Ovary (tissue), 9 donors: ENCODE measurements around the gene HKDC1. TPM values are rescaled to one million over a fixed set of nuclear protein-coding genes. Genes with fewer than 3 reads are reported as not detected.

Experiments used
- DNase-seq, 5 donors: peaks; one replicate each; pipeline ENCODE4 v3.0.0-alpha.2; 2019 to 2020
- H3K27ac ChIP-seq, 2 donors: fragments of 200-600 bp; one replicate each; pipeline versions ENCODE4 v1.5.1 to v1.8.0; 2019 to 2022
- H3K27me3 ChIP-seq: fragments of 200-600 bp; one replicate; pipeline ENCODE4 v1.8.0; 2022
- H3K36me3 ChIP-seq: fragments of 200-600 bp; sonication (generic); one replicate; pipeline ENCODE4 v1.5.1; 2019
- H3K4me1 ChIP-seq: one replicate; pipeline ENCODE4 v1.8.1; 2013; ENCODE audit warnings: mild to moderate bottlenecking, moderate library complexity; ENCODE audit not compliant: insufficient read depth
- H3K4me3 ChIP-seq: fragments of 200-600 bp; sonication (generic); one replicate; pipeline ENCODE4 v1.5.1; 2017
- H3K9me3 ChIP-seq, 2 donors: fragments of 200-600 bp in 1 of 2; sonication (generic) in 1 of 2; one replicate each; pipeline versions ENCODE4 v1.5.1 to v1.8.1; 2013 to 2019; ENCODE audit warnings: mild to moderate bottlenecking in 1 of 2, moderate library complexity in 1 of 2
- CTCF ChIP-seq, 3 donors: fragments of 450-650 bp in 2 of 3; fragments of 200-600 bp in 1 of 3; IDR thresholded peaks; one replicate each; pipeline versions ENCODE4 v1.5.1 to v1.8.0; 2016 to 2022; ENCODE audit warnings: antibody characterized with exemption in 3 of 3, mild to moderate bottlenecking in 1 of 3
- EP300 ChIP-seq: sonication (generic); formaldehyde crosslinking; IDR thresholded peaks from one replicate; pipeline ENCODE4 v1.6.1; 2017; ENCODE audit warnings: antibody characterized with exemption
- POLR2A ChIP-seq: fragments of 450-650 bp; IDR thresholded peaks from one replicate; pipeline ENCODE4 v1.6.1; 2017; ENCODE audit warnings: antibody characterized with exemption, mild to moderate bottlenecking, moderate library complexity
- WGBS, 3 donors: extraction: QIAGEN DNeasy Blood & Tissue Kit in 1 of 3; methylation state at CpG; one replicate each; pipeline versions ENCODE4 v1.1.5 to v1.1.7; 2013 to 2017; 5-methylcytosine and 5-hydroxymethylcytosine counted together
- intact Hi-C, 4 donors: fragments of 100-400 bp; cut with DNase I; formaldehyde crosslinking; loops; one replicate each; pipeline versions ENCODE4 v1.11.0 to v1.15.1; 2022 to 2023
- polyA plus RNA-seq, 2 donors: library from polyadenylated mRNA; stranded (reverse); fragments of 200-250 nt in 1 of 2; fragments of 350-450 nt in 1 of 2; fragmentation: Illumina TruSeq in 1 of 2; extraction: RNeasy Lipid Tissue Mini Kit (QIAGEN cat#74804) in 1 of 2; gene quantifications; one replicate each; pipeline ENCODE4 v1.2.3, GENCODE V29; 2013 to 2014
- total RNA-seq, 7 donors: library from RNA; depleted of rRNA in 2 of 7; stranded (reverse); fragments of >200 nt in 2 of 7; fragmentation: NEBNext Ultra II Directional in 3 of 7; extraction: Animal tissue kit (Norgen Biotek cat#: 25700) in 3 of 7; gene quantifications; one replicate each; pipeline versions ENCODE4 v1.1.0 to v1.2.4, GENCODE V29; 2016 to 2023
- donor health status: DM: no; HTN: no; CAD: no; lungs with moderate emphysema.
- donor health status: DM: no; HTN: no; CAD: no.
- donor health status: Bipolar disorder and iron deficiency.
- donor health status: DM: yes; HTN: yes; CAD: no.
- donor health status: DM: no; HTN: no; CAD: no.
- donor health status: DM: yes; HTN: yes; CAD: no.

The HKDC1 gene
- total and polyA plus RNA-seq, 9 donors, result 0.01 to 6.4 (median 0.94) TPM; not detected in 2

- intact Hi-C loops, result no loop called here
- Histone ChIP-seq H3K4me3 (no peak overlapping the region), H3K36me3 (no peaks in the 10 kb centered on the region), H3K27ac (no peak overlapping the region), H3K4me1 (no peaks in the 10 kb centered on the region), H3K27me3 (no peaks in the 10 kb centered on the region), H3K9me3 (no peaks in the 10 kb centered on the region)
- TF ChIP-seq POLR2A, result no peak
- no peak for TF ChIP-seq EP300
- no peak for TF ChIP-seq CTCF (IDR thresholded peaks at IDR 0.05)
- WGBS, 3 donors, result 57 to 80% (median 69%) methylated on average over 3 of the region's 3 CpGs
- no peak for DNase-seq
Measured at GRCh38 chr10:69209787-69210484, 10.2 kb upstream of the HKDC1 start.

- no peaks in the 10 kb centered on the region for H3K9me3 ChIP-seq
- no peak overlapping the region for H3K4me3 ChIP-seq
- 42 to 68% (median 47%) methylated on average over 2 of the region's 2 CpGs for WGBS, 3 donors
- H3K27me3 ChIP-seq, result no peaks in the 10 kb centered on the region
- no peak for DNase-seq
- H3K4me1 ChIP-seq, result no peaks in the 10 kb centered on the region
- no peak overlapping the region for H3K27ac ChIP-seq
- TF ChIP-seq EP300 (no peak), CTCF (IDR thresholded peaks at IDR 0.05) (no peak), POLR2A (no peak)
- intact Hi-C loops, result no loop called here
- no peaks in the 10 kb centered on the region for H3K36me3 ChIP-seq
Measured at GRCh38 chr10:69211104-69211503, 9.0 kb upstream of the HKDC1 start.

- 77 to 83% (median 78%) methylated on average over 3 of the region's 3 CpGs for WGBS, 3 donors
- Histone ChIP-seq H3K4me1 (no peaks in the 10 kb centered on the region), H3K27me3 (no peaks in the 10 kb centered on the region), H3K27ac (no peak overlapping the region), H3K9me3 (no peaks in the 10 kb centered on the region), H3K4me3 (no peak overlapping the region), H3K36me3 (no peaks in the 10 kb centered on the region)
- intact Hi-C loops, result no loop called here
- TF ChIP-seq POLR2A (no peak), CTCF (IDR thresholded peaks at IDR 0.05) (no peak), EP300 (no peak)
- no peak for DNase-seq
Measured at GRCh38 chr10:69211524-69211923, 8.6 kb upstream of the HKDC1 start.

DNA sequence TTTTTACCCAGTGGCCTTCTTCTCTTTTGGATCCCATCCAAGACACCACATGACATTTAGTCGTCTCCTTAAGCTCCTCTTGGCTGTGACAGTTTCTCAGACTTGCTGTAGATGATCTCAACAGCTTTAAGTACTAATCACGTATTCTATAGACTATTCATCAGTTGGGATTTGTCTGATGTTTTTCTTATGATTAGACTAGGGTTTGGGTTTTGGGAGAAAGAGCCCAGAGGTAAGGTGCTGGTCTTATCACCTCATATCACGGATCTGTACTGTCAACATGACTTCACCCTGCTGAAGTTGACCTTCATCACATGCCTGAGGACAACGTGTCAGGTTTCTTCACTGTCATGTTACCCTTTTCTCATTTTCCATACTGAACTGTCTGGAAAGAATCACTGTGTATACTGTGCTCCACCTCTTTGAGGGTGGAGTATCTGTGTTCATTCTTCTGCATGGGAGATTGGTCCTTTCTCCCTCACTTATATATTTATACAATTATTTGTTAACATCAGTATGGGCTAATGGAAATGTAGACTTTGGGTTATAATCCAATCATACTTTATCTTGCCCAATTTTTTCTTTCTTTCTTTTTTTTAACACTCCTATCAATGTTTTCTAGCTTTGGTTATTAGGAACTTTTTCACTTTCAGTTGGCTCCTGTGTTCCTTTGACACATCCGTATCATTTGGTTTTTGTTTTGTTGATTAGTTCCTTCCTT is 6.4 kb upstream of the HKDC1 start:
- Histone ChIP-seq H3K4me1 (no peaks in the 10 kb centered on the region), H3K9me3 (no peaks in the 10 kb centered on the region), H3K27ac (no peak overlapping the region), H3K27me3 (no peaks in the 10 kb centered on the region), H3K4me3 (no peak overlapping the region), H3K36me3 (no peaks in the 10 kb centered on the region)
- intact Hi-C loops, result no loop called here
- TF ChIP-seq POLR2A (no peak), EP300 (no peak), CTCF (IDR thresholded peaks at IDR 0.05) (no peak)
- no peak for DNase-seq
- 37 to 52% (median 42%) methylated on average over 5 of the region's 5 CpGs for WGBS, 3 donors
